Measurements from ENCODE around the gene NUP155.

NUP155 gene

DNA sequence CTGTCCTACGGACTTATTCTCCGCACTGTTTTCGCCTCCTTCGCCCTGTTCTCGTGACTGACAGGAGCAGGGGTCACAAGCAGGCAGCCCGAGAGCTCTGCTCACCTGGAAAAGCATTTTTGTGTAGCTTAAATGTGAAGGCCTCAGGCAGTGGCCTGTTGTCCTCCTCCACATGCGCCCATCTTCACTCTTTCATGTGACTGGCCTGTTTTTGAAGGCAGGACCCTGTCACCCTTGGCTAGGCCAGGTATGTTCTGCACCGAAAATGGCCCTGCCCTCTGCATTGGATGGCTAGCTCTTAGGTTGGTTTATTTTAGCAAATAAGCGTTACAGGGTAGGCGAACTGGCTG lies 121.1 kb downstream of the NUP155 start:
- DNase-seq (ENCODE audit: low read depth, low spot score), result no peak
- TF ChIP-seq, protein P1, sequence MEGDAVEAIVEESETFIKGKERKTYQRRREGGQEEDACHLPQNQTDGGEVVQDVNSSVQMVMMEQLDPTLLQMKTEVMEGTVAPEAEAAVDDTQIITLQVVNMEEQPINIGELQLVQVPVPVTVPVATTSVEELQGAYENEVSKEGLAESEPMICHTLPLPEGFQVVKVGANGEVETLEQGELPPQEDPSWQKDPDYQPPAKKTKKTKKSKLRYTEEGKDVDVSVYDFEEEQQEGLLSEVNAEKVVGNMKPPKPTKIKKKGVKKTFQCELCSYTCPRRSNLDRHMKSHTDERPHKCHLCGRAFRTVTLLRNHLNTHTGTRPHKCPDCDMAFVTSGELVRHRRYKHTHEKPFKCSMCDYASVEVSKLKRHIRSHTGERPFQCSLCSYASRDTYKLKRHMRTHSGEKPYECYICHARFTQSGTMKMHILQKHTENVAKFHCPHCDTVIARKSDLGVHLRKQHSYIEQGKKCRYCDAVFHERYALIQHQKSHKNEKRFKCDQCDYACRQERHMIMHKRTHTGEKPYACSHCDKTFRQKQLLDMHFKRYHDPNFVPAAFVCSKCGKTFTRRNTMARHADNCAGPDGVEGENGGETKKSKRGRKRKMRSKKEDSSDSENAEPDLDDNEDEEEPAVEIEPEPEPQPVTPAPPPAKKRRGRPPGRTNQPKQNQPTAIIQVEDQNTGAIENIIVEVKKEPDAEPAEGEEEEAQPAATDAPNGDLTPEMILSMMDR (IDR thresholded peaks at IDR 0.05; ENCODE audit: low read depth, low read length), result no peak
- peak overlapping the region; percentile 85 for H3K4me3 ChIP-seq (ENCODE audit: low read depth, low read length)
- in situ Hi-C loops (cut with HindIII; ENCODE audit: low sequenced_read_pairs), result no loop called here

DNA sequence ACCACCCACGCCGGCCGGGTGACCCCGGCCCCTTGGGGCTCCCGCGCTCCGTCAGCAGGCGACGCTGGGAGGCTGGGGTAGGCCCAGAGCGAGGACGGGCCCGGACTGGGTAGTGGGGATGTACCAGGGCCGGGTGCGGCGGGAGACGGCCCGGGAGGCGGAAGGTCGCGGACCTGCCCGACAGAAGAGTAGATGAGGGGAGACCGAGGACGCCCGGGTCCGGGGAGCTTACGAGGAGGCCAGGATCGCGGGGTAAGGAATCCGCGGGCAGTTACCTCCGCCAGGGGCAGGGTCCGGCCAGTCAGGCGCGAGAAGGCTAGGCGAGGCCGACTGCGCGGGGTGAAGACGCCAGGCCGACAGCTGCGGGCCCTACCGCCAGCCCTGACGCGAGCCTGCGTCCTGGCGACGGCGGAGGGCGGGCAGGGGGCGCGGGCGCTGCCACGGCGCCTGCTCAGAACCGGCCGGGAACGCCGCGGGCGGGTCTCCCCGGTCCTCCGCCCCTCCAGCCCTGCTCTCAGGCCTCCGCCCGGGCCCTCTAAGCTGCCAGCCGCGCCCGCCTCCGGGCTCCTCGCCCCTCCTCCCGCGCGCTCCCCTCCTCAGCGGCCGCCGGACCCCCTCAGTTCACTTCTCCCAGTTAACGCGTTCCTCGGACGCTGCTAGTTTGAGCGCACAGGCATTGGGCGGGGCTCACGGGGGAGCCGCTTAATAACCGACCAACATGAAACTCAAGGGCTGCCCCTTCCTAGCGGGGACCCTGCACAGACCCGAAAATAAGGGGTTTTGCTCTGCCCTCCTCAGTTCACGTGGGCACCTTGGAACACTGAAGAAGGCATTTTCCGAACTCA lies 121.7 kb downstream of the NUP155 start, which contains the start of gene CPLANE1:
Gene CPLANE1, minus strand, starts transcription at position 407 of the 845 bp plus-strand sequence. CDS start 1,678 bp downstream, outside the sequence.
- peak within 1 kb of the TSS; percentile 85 for H3K4me3 ChIP-seq (ENCODE audit: low read depth, low read length)
- TF ChIP-seq, protein P1 (IDR thresholded peaks at IDR 0.05; ENCODE audit: low read depth, low read length), result no peak
- DNase-seq (ENCODE audit: low read depth, low spot score), result peak; percentile 83
- in situ Hi-C loops (cut with HindIII; ENCODE audit: low sequenced_read_pairs), result no loop called here

DNA sequence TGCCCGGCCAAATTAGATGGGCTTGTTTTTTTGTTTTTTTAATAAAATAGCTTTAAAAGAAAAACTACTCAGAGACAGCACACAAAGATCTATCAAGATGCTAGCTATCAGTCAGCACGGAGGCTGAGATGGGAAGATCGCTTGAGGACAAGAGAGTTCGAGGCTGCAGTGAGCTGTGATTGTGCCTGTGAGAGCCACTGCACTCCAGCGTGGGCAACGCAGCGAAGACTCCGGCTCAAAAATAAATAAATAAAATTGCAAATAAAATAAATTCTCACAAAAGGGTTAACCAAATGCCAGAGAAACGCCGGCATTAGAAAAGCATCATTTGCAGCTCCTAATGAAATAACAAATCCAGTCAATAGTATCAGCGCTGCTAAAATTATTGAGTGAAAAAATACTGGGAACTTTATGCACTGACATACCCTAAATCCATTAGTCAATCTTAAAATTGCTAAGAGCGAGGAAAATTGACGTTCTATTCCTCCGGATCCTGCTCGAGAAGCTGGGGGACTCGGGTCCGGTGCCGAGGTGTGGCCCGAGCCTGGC lies 122.4 kb downstream of the NUP155 start:
- DNase-seq (ENCODE audit: low read depth, low spot score), result peak; percentile 30
- in situ Hi-C loops (cut with HindIII; ENCODE audit: low sequenced_read_pairs), result no loop called here
- TF ChIP-seq, protein P1 (IDR thresholded peaks at IDR 0.05; ENCODE audit: low read depth, low read length), result no peak
- peak overlapping the region; percentile 85 for H3K4me3 ChIP-seq (ENCODE audit: low read depth, low read length)

DNA sequence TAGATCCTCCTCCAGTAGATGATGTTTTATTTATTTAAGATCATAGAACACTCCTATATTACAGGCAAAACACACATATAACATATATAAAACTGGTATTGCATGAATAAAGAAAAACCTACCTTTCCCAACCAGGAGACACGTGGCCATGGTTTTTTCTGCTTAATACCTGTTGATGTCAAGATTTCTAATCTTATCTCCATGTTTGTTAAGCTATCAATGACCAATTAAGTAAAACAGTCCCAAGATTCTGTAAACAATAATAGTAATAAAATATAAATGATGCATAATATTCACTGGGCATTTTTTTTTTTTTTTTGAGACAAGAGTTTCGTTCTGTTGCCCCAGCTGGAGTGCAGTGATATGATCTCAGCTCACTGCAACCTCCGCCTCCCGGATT lies 123.4 kb downstream of the NUP155 start:
- in situ Hi-C loops (cut with HindIII; ENCODE audit: low sequenced_read_pairs), result no loop called here
- no peak overlapping the region for H3K4me3 ChIP-seq (ENCODE audit: low read depth, low read length)
- DNase-seq (ENCODE audit: low read depth, low spot score), result no peak
- TF ChIP-seq, protein P1 (IDR thresholded peaks at IDR 0.05; ENCODE audit: low read depth, low read length), result no peak

DNA sequence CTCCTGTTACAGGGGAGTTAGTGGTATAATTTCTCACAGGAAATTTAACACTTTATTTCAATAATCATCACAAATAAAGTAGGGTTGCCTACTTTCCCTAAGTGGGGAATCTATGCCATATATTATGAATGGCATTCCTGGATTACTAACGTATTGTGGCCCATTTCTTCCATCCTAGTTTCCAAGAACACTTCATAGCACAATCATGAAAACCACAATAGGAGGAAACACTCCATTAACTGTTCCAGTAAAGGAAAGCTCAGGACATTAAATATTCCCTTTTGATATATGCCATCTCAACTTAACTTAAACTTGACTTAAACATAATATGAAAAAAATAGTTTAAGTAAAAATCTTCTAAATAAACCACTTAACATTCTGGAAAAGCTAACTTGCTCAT lies 123.9 kb downstream of the NUP155 start:
- TF ChIP-seq, protein P1 (IDR thresholded peaks at IDR 0.05; ENCODE audit: low read depth, low read length), result no peak
- in situ Hi-C loops (cut with HindIII; ENCODE audit: low sequenced_read_pairs), result no loop called here
- no peak overlapping the region for H3K4me3 ChIP-seq (ENCODE audit: low read depth, low read length)
- DNase-seq (ENCODE audit: low read depth, low spot score), result peak; percentile 4
